Activated CD8-positive, alpha-beta memory T cell treated with anti-CD3 and anti-CD28 coated beads for 48 hours (primary cell): ENCODE measurements around the gene FGD4.

Experiments
- DNase-seq, 3 experiments: peaks; one replicate each; pipeline ENCODE4 v3.0.0-alpha.2; 2020; ENCODE audit warnings: low read depth in 2 of 3, low spot score in 2 of 3

Gene FGD4

DNA sequence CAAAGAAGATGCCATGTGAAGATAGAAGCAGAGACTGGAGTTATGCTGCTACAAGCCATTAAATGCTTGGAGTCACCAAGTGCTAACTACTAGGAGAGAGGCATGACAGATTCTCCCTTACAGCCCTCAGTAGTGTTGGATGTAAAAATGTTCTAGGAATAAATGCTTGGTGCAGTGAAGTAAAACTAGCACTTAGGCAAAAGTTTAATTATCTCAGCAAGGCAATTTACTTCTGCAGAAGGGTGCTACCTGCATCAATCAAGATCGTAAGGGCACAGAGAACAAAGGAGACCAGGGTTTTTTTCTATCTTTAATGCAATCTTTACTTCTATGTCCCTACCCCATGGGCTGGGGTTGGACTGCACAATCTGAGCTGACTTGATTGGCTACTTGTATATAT lies 270.2 kb downstream of the FGD4 start:
- DNase-seq: no peak

DNA sequence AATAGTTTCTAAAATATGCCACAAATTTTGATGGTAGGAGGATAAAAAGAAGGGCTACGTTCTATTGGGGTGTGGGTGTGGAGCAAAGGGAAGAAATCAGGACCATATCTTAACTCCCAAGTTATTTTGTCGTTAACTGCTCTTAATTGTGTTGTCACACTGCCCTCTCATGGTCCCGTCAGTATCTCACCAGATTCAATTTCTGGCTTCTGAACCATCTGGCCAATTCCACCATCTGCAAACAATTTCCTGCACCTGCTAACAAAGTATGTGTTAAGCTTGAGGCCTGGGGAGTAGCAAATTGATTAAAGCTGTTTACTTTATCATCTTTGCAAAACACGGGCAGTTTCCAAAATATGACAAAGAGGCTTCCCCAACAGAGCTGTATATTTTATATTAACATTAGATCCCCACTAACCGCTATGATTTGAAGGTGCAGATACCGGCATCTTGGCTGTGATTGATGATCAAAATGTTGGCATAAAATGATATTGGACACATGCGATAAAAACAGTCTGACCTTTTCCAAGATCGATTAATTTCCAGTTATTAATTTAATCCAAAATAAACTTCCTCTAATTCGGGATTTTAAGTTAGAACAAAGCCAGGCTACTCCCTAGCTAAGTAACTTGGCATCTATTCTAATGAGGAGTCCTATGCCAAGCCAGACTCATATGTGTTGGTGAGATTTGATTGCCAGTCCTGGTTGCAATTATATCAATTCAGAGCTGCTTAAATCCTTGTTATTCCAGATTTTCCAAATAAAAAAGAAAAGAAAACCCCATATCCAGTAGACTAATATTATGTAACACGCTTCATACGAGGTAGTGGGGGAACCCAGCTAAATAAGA lies 272.8 kb downstream of the FGD4 start:
- DNase-seq: no peak

DNA sequence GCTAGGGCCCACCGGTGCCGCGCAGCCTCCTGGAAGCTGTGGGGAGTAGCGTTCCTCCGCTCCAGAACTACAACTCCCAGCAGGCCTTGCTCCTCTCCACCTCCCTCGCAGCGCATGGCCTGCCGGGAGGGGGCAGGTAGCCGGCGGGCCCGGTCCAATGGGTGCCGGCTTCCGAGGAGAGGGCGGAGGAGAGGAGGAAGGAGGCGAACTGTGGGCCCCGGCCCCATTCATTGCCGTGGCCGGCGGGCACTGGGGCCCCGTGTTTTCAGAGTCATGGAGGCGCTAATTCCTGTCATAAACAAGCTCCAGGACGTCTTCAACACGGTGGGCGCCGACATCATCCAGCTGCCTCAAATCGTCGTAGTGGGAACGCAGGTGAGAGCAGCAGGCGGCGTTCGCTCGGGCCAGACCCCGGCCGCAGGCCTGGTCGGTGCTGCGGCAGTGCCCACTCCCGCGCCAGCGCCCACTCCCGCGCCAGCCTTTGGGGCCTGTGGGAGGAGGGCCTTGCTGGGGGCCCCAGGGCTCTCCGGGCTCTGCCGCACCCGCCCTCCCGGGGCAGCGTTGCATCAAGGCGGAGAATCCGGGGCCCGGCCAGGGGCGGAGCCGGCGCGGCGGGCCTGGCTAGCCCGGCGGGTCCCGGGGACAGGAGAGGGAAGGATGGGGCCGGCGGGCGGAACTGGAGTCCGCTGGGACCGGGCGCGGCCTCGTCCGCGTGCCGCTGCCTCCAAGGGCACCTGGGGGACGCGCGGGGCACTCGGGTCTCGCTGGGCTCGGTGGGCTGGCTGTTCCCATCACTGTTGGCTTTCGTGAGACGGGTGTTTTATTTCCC lies 279.9 kb downstream of the FGD4 start, which contains the start of gene DNM1L:
Gene DNM1L, plus strand, starts transcription at position 211 of the 829 bp plus-strand sequence. Its CDS starts 63 bp downstream, at position 274.
- DNase-seq: peak; percentile 62 to 86 (median 71)

DNA sequence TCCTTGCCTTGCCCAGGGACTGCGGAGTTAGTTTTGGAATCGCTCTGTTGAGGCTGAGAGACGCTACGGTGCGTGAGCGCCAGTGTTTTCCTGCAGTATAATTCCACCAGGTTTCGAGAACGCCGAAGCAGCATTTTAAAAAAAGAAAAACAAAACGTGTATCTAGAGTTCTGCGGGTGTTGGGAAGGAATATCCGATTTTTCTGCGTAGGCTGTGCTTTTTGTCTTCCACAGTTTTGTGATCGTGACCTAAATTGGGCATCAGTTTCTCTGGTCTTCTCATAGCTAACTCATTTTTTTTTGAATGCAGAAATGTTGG lies 280.5 kb downstream of the FGD4 start:
- no peak for DNase-seq

DNA sequence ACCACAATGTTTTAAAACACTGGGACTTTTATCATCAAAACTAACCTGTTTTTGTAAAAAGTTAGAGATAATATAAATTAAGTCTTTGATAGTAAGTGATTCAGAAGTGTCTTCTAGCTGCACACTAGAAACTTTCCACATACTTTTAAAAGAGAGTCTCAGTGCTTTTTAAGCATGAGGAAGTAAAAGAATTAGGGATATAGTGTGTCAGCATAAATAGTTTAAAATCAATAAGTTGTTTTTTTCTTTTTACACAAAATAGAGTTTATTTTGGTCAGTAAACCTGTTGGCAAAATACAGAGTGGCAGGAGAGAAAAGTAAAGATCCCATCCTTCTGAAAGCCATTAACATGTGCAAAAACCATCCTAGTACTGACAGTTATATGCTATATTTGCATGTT lies 281.4 kb downstream of the FGD4 start:
- no peak for DNase-seq

DNA sequence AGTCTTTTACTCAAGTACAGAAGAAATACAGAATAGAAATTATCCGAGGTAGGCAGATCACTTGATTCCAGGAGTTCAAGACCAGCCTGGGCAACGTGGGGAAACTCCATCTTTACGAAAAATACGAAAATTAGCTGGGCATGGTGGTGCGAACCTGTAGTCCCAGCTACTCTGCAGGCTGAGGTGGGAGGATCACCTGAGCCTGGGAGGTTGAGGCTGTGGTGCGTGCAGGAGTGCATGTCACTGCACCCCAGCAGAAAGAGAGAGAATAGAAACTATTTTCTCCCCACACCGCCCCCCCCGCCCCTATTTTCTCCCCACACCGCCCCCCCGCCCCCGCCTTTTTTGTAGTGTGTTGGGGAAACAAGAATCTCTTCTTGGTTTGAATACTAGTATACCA lies 281.9 kb downstream of the FGD4 start:
- DNase-seq: no peak

DNA sequence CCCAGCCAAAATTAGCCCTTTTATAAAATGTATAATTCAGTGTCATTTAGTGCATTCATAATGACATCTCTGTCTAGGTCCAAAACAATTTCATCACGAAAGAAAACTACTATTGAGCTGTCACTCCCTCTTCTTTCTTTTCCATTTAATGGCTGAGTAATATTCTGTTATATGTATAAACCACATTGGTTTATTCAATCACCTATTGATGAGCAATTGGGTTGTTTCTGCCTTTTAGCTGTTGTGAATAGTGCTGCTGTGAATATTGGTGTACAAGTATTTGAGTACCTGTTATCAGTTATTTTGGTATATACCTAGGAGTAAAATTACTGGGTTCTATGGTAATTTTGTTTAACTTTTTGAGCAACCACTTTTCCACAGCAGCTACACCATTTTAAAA lies 287.0 kb downstream of the FGD4 start:
- no peak for DNase-seq

DNA sequence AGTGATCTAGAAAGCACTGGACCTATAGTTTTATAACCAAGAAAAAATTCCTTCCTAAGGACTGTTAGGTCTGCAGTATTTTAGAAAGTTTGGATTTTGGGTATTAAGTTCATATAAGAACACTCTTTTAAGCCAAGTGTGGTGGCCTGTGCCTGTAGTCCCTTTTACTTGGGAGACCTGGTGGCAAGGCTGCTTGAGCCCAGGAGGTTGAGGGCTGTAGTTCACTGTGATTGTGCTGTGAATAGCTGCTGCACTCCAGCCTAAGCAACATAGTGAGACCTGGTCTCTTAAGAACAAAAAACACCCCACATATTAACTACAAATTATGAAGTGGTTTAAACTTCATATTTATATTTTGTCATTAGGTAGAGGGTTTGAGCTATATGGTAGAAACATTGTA lies 289.4 kb downstream of the FGD4 start:
- no peak for DNase-seq

DNA sequence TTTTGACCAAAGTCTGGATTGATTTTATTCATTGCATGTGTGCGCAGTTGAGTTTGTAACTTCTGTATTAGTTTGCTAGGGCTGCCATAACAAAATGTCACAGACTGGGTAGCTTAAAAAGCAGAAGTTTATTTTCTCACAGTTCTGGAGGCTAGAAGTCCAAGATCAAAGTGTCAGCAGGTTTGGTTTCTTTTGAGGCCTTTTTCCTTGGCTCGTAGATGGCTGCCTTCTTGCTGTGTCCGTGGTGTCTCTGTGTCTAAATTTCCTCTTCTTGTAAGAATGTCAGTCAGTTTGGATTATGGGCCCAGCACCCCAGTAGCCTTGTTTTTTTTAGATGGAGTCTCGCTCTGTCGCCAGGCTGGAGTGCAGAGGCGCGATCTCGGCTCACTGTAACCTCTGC lies 291.6 kb downstream of the FGD4 start:
- DNase-seq: no peak

DNA sequence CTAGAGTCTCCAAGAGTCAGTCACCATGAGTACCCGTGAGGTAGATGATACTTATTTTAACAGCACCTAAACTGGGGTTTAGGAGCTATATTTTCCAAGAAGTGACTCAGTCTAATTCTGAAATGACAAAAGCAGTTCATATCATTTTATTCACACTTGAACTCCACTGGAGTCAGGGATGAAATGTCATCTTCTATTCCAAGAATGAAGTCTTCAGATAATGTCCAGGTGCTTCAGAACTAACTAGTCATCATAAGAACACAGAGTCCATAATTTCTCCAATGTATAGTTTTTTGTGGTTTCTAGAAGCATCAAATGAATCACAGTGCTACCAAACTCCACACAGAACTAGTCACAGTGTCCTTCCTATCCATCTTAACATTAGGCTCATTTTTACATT lies 293.0 kb downstream of the FGD4 start:
- no peak for DNase-seq

DNA sequence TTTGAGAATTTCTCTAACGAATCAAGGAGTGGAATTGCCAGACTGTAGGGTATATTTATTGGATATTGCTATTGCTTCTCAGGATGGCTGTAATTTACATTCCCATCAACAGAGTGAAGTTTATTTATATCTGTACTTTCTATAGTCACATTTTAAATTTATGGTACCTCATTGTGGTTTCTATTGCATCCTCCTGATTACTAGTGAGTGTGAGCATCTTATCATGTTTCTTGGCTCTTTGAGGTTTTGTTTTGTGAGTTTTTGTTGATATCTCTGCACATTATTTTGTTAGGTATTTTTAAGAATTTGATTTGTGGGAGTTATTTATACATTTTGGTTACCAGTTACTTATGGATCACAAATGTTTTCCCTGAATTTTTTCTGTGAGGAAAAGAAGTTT lies 293.7 kb downstream of the FGD4 start:
- no peak for DNase-seq
